ENCODE data around the gene MED17.
"Not testable (repeated sequence)": the region's sequence is repeated elsewhere in the genome, so short reads cannot be mapped to it uniquely, and the experiment has no call there.

GRCh38 chr11:93774560-93774959 is 9.5 kb upstream of the MED17 start:
- TF ChIP-seq POLR2A (IDR thresholded peaks at IDR 0.05; ENCODE audit: low read length); GATA1 (IDR thresholded peaks at IDR 0.05; ENCODE audit: low read depth, low read length): not testable (repeated sequence)
